Uterus (tissue), 4 donors: Measurements from ENCODE around the gene TMTC3. TPM values are rescaled to one million over a fixed set of nuclear protein-coding genes. Genes with fewer than 3 reads are reported as not detected.
"Not testable (repeated sequence)": the region's sequence is repeated elsewhere in the genome, so short reads cannot be mapped to it uniquely, and the experiment has no call there.

Source experiments
- DNase-seq, 2 donors: peaks; one replicate each; pipeline ENCODE4 v3.0.0-alpha.2; 2019 to 2020
- H3K27ac ChIP-seq, 2 donors: fragments of 200-600 bp; sonication (generic); 1 replicate in 1 of 2; 2 replicates in 1 of 2; pipeline ENCODE4 v1.5.1; 2016 to 2018
- H3K27me3 ChIP-seq, 2 donors: fragments of 200-600 bp; sonication (generic); one replicate each; pipeline ENCODE4 v1.5.1; 2018 to 2019; ENCODE audit warnings: control low read depth in 1 of 2
- H3K36me3 ChIP-seq, 2 donors: fragments of 200-600 bp; sonication (generic); one replicate each; pipeline ENCODE4 v1.5.1; 2019; ENCODE audit warnings: control low read depth in 1 of 2
- H3K4me1 ChIP-seq, 2 donors: fragments of 200-600 bp; sonication (generic); one replicate each; pipeline ENCODE4 v1.5.1; 2018 to 2019; ENCODE audit warnings: control low read depth in 1 of 2
- H3K4me3 ChIP-seq, 2 donors: fragments of 200-600 bp; sonication (generic); 1 replicate in 1 of 2; 2 replicates in 1 of 2; pipeline ENCODE4 v1.5.1; 2018 to 2019; ENCODE audit warnings: mild to moderate bottlenecking in 1 of 2
- H3K9me3 ChIP-seq, 2 donors: fragments of 200-600 bp; sonication (generic); one replicate each; pipeline ENCODE4 v1.5.1; 2019; ENCODE audit warnings: control low read depth in 1 of 2
- POLR2A ChIP-seq, 2 donors: fragments of 450-650 bp; IDR thresholded peaks; one replicate each; pipeline ENCODE4 v1.6.1; 2016; ENCODE audit warnings: antibody characterized with exemption in 2 of 2, mild to moderate bottlenecking in 1 of 2, moderate library complexity in 1 of 2
- intact Hi-C: fragments of 100-400 bp; cut with DNase I; formaldehyde crosslinking; loops from one replicate; pipeline ENCODE4 v1.15.1; 2023; ENCODE audit warnings: low total_unique reads
- total RNA-seq, 4 donors: library from RNA; depleted of rRNA in 3 of 4; stranded (reverse); fragments of >200 nt in 3 of 4; gene quantifications; one replicate each; pipeline versions ENCODE4 v1.1.0 to v1.2.4, GENCODE V29; 2014 to 2023
- TF ChIP-seq, protein P1 (sequence below), 4 experiments: fragments of 200-600 bp in 2 of 4; fragments of 450-650 bp in 2 of 4; sonication (generic) in 2 of 4; IDR thresholded peaks; one replicate each; pipeline ENCODE4 v1.5.1; 2016 to 2019; ENCODE audit warnings: antibody characterized with exemption in 4 of 4, mild to moderate bottlenecking in 2 of 4, moderate library complexity in 1 of 4
- donor health status: DM: yes; HTN: yes; CAD: no.

Gene TMTC3
- total RNA-seq, 4 donors from 2014 or later = 9.0 to 86.5 (median 20.0) TPM

- intact Hi-C loops = no loop called here
Measured at GRCh38 chr12:88113871-88114270, 28.2 kb upstream of the TMTC3 start.

GRCh38 chr12:88122666-88123065, 19.4 kb upstream of the TMTC3 start:
- H3K4me1 ChIP-seq = no peaks in the 10 kb centered on the region
- intact Hi-C loops = no loop called here
- TF ChIP-seq, protein P1, sequence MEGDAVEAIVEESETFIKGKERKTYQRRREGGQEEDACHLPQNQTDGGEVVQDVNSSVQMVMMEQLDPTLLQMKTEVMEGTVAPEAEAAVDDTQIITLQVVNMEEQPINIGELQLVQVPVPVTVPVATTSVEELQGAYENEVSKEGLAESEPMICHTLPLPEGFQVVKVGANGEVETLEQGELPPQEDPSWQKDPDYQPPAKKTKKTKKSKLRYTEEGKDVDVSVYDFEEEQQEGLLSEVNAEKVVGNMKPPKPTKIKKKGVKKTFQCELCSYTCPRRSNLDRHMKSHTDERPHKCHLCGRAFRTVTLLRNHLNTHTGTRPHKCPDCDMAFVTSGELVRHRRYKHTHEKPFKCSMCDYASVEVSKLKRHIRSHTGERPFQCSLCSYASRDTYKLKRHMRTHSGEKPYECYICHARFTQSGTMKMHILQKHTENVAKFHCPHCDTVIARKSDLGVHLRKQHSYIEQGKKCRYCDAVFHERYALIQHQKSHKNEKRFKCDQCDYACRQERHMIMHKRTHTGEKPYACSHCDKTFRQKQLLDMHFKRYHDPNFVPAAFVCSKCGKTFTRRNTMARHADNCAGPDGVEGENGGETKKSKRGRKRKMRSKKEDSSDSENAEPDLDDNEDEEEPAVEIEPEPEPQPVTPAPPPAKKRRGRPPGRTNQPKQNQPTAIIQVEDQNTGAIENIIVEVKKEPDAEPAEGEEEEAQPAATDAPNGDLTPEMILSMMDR (IDR thresholded peaks at IDR 0.05) = no peak
- H3K36me3 ChIP-seq = no peaks in the 10 kb centered on the region
- no peak for DNase-seq
- H3K27ac ChIP-seq = no peak overlapping the region
- no peaks in the 10 kb centered on the region for H3K27me3 ChIP-seq
- H3K9me3 ChIP-seq = no peaks in the 10 kb centered on the region
- H3K4me3 ChIP-seq = no peak overlapping the region

More at GRCh38 chr12:88113871-88114270, 28.2 kb upstream of the TMTC3 start:
- TF ChIP-seq POLR2A (IDR thresholded peaks at IDR 0.05) = no peak
- no peaks in the 10 kb centered on the region for H3K9me3 ChIP-seq
- H3K4me3 ChIP-seq = no peak overlapping the region
- no peaks in the 10 kb centered on the region for H3K27me3 ChIP-seq
- no peaks in the 10 kb centered on the region for H3K36me3 ChIP-seq
- H3K27ac ChIP-seq = no peak overlapping the region
- H3K4me1 ChIP-seq = no peaks in the 10 kb centered on the region
- no peak for DNase-seq

DNA sequence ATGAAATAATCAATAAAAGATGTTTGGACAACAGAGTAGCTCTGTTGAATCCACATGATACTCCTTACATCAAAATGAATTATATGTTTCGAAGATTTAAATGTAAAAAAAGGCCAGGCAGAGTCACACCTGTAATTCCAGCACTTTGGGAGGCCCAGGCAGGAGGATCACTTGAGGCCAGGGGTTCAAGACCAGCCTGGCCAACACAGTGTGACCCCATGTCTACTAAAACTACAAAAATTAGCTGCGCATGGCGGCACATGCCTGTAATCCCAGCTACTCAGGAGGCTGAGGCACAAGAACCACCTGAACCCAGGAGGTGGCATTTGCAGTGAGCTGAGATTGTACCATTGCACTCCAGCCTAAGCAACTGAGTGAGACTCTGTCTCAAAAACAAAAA, 15.0 kb upstream of the TMTC3 start:
- Histone ChIP-seq H3K27me3 (no peaks in the 10 kb centered on the region), H3K9me3 (no peaks in the 10 kb centered on the region), H3K4me1 (no peaks in the 10 kb centered on the region), H3K4me3 (no peak overlapping the region), H3K27ac (no peak overlapping the region), H3K36me3 (no peaks in the 10 kb centered on the region)
- no peak for DNase-seq
- intact Hi-C loops = no loop called here
- no peak for TF ChIP-seq POLR2A (IDR thresholded peaks at IDR 0.05)
- TF ChIP-seq, protein P1 (IDR thresholded peaks at IDR 0.05) = no peak

- Histone ChIP-seq H3K27me3 (no peaks in the 10 kb centered on the region), H3K9me3 (no peaks in the 10 kb centered on the region), H3K4me3 (no peak overlapping the region), H3K36me3 (no peaks in the 10 kb centered on the region), H3K4me1 (no peaks in the 10 kb centered on the region), H3K27ac (no peak overlapping the region)
- no peak for TF ChIP-seq POLR2A (IDR thresholded peaks at IDR 0.05)
- TF ChIP-seq, protein P1 (IDR thresholded peaks at IDR 0.05) = no peak
- intact Hi-C loops = no loop called here
- no peak for DNase-seq
Measured at GRCh38 chr12:88127855-88128254, 14.3 kb upstream of the TMTC3 start.

DNA sequence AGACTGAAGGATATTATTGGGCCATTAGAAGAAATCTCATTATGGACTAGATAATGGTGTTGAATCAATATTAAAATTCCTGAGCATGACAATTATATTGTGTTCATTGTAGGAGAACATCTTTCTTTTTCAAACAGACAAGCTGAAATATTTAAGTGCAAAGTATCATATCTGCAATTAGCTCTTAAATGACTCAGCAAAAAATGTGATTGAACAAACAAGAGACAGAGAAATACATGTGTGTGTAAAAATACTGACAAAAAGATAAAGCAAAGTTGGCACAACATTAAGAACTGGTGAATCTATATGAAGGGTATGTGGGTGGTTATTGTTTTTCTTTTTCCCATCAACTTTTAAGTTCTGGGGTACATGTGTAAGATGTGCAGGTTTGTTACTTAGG, 9.7 kb upstream of the TMTC3 start:
- no peaks in the 10 kb centered on the region for H3K9me3 ChIP-seq
- no peak for DNase-seq
- no peak overlapping the region for H3K4me3 ChIP-seq
- H3K27me3 ChIP-seq = no peaks in the 10 kb centered on the region
- intact Hi-C loops = no loop called here
- no peaks in the 10 kb centered on the region for H3K36me3 ChIP-seq
- no peak overlapping the region for H3K27ac ChIP-seq
- no peaks in the 10 kb centered on the region for H3K4me1 ChIP-seq
- TF ChIP-seq POLR2A (IDR thresholded peaks at IDR 0.05) = no peak
- TF ChIP-seq, protein P1 (IDR thresholded peaks at IDR 0.05) = no peak

GRCh38 chr12:88133181-88133580, 8.9 kb upstream of the TMTC3 start:
- not testable (repeated sequence) for DNase-seq, H3K27me3 ChIP-seq, H3K36me3 ChIP-seq

DNA sequence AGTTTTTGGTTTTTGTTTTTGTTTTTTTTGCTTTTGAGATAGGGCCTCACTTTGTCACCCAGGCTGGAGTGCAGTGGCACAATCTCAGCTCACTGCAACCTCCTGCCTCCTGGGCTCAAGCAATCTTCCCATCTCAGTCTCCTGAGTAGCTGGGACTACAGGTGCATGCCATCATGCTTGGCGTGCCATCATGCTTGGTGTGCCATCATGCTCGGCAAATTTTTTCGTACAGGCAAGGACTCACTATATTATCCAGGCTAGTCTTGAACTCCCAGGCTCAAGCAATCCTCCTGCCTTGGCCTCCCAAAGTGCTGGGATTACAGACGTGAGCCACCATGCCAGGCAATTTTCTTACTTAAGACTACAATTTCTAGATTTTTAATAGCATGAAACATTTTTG, 2.4 kb upstream of the TMTC3 start:
- H3K36me3 ChIP-seq, H3K4me1 ChIP-seq, H3K27ac ChIP-seq, H3K4me3 ChIP-seq, H3K27me3 ChIP-seq, DNase-seq, intact Hi-C loops, H3K9me3 ChIP-seq: not testable (repeated sequence)

More at GRCh38 chr12:88133181-88133580, 8.9 kb upstream of the TMTC3 start:
- H3K4me3 ChIP-seq, H3K9me3 ChIP-seq, intact Hi-C loops, H3K27ac ChIP-seq, H3K4me1 ChIP-seq: not testable (repeated sequence)
